ENCODE data around the gene ATP8A2. TPM values are rescaled to one million over a fixed set of nuclear protein-coding genes. Genes with fewer than 3 reads are reported as not detected.

Gene ATP8A2
- total and polyA plus RNA-seq, 3 donors from 2014 or later: 14.2 to 38.3 (median 16.5) TPM

GRCh38 chr13:26012995-26013394, 641.2 kb downstream of the ATP8A2 start:
- no peak for DNase-seq
- intact Hi-C loops (cut with DNase I; ENCODE audit: low total_unique reads): no loop called here
- Histone ChIP-seq H3K4me1 (peaks cover 21% of the 10 kb centered on the region), H3K27ac (no peak overlapping the region), H3K36me3 (ENCODE audit: low read depth, missing control alignments) (no peaks in the 10 kb centered on the region), H3K4me3 (peak overlapping the region; percentile 41 to 52), H3K27me3 (no peaks in the 10 kb centered on the region), H3K9me3 (no peaks in the 10 kb centered on the region)
- TF ChIP-seq CTCF (IDR thresholded peaks at IDR 0.05) (no peak), POLR2A (IDR thresholded peaks at IDR 0.05) (no peak)
- WGBS, 2 donors: 43 to 45% methylated on average over 9 of the region's 9 CpGs

- intact Hi-C loops (cut with DNase I; ENCODE audit: low total_unique reads): no loop called here
- Histone ChIP-seq H3K4me1 (peaks cover 27% of the 10 kb centered on the region), H3K4me3 (no peak overlapping the region), H3K36me3 (ENCODE audit: low read depth, missing control alignments) (no peaks in the 10 kb centered on the region), H3K27ac (peak overlapping the region in 1 of 2 donors; percentile 39), H3K27me3 (no peaks in the 10 kb centered on the region), H3K9me3 (no peaks in the 10 kb centered on the region)
- no peak for TF ChIP-seq CTCF (IDR thresholded peaks at IDR 0.05)
- TF ChIP-seq POLR2A (IDR thresholded peaks at IDR 0.05): no peak
- DNase-seq: no peak
- 59 to 66% methylated on average over 10 of the region's 10 CpGs for WGBS, 2 donors
These were observed 643.7 kb downstream of the ATP8A2 start for GRCh38 chr13:26015271-26016125.

GRCh38 chr13:26016189-26016588, 644.4 kb downstream of the ATP8A2 start:
- Histone ChIP-seq H3K9me3 (no peaks in the 10 kb centered on the region), H3K4me1 (peaks cover 27% of the 10 kb centered on the region), H3K4me3 (no peak overlapping the region), H3K36me3 (ENCODE audit: low read depth, missing control alignments) (no peaks in the 10 kb centered on the region), H3K27me3 (no peaks in the 10 kb centered on the region), H3K27ac (no peak overlapping the region)
- intact Hi-C loops (cut with DNase I; ENCODE audit: low total_unique reads): no loop called here
- no peak for TF ChIP-seq POLR2A (IDR thresholded peaks at IDR 0.05)
- no peak for TF ChIP-seq CTCF (IDR thresholded peaks at IDR 0.05)
- WGBS, 2 donors: 90 to 92% methylated on average over 6 of the region's 6 CpGs
- DNase-seq: no peak

- Histone ChIP-seq H3K27me3 (no peaks in the 10 kb centered on the region), H3K27ac (peak overlapping the region in 1 of 2 donors; percentile 64), H3K9me3 (no peaks in the 10 kb centered on the region), H3K4me3 (no peak overlapping the region), H3K4me1 (peaks cover 27% of the 10 kb centered on the region), H3K36me3 (ENCODE audit: low read depth, missing control alignments) (no peaks in the 10 kb centered on the region)
- WGBS, 2 donors: 35 to 40% methylated on average over 7 to 9 of the region's 9 CpGs
- intact Hi-C loops (cut with DNase I; ENCODE audit: low total_unique reads): no loop called here
- peak; percentile 75 for DNase-seq
- no peak for TF ChIP-seq CTCF (IDR thresholded peaks at IDR 0.05)
- no peak for TF ChIP-seq POLR2A (IDR thresholded peaks at IDR 0.05)
These were observed 645.6 kb downstream of the ATP8A2 start for GRCh38 chr13:26017196-26017921.

Data from testis (tissue), 3 donors.